HG02642 (cell line): ENCODE measurements around the gene NANOS3.
"Not testable (repeated sequence)": the region's sequence is repeated elsewhere in the genome, so short reads cannot be mapped to it uniquely, and the experiment has no call there.

Experiments used
- ATAC-seq: cut with Tn5 transposase; IDR thresholded peaks from one replicate; pipeline ENCODE4 v1.9.1; 2021; ENCODE audit warnings: mild to moderate bottlenecking; ENCODE audit not compliant: unreplicated experiment, poor library complexity

The NANOS3 gene

DNA sequence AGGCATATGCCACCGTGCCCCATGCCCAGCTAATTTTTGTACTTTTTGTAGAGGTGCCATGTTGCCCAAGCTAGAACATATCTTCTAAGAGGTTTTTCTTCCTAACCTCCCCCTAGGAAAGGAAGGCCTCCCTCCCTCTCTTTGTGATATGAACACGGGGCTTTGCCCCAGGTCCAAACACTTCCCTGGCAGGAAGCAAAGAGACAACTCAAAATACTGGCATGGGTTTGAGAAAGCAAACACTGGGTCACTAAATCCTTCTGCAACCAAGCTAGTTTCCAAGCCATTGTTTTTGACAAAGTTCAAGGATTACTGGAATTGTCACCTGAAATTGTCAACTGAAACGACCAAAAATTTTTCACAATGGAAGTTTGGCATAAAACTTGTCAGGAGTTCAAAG is 37.8 kb downstream of the NANOS3 start:
- ATAC-seq = no peak

DNA sequence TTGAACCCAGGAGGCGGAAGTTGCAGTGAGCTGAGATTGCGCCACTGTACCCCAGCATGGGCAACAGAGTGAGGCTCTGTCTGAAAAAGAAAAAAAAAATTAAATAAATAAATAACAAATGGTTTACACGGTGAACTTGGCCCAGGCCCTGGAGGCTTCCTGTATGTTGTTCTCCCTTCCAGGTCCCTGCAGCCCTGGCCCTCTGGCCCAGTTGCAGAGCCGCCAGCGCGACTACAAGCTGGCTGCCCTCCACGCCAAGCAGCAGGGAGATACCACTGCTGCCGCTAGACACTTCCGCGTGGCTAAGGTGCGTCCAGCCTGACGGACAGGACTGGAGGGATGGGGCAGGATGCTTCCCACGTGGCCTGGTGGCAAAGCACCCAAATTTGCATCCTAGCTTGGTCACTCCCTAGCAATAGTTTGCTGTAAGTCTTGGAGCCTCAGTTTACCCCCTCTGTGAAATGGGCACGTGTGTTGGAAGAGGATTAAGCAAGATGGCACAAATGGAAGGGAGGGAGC is 41.0 kb downstream of the NANOS3 start:
- no peak for ATAC-seq

DNA sequence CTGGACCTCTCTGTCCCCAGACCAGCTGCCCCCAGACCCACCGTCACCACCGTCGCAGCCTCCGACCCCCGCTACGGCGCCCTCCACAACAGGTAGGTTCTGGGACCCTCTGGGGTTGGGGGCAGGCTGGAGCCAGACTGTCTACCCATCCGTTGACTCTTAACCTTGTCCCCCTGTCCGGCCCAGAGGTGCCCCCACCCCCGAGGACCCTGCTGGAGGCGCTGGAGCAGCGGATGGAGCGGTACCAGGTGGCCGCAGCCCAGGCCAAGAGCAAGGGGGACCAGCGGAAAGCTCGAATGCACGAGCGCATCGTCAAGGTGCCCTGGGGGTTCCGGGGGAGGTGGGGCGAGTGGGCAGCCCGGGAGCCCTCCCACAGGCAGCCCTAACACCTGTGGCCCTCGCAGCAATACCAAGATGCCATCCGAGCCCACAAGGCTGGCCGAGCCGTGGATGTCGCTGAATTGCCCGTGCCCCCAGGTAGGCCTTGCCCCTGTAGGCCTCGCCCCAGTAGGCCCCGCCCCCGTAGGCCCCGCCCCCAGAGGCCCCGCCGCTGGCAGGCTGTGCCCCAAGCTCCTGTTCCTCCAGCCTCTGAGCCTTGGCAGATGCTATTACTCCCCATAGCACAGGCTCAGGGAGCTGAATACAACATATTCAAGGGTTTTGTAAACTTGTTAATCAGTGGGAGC is 41.9 kb downstream of the NANOS3 start:
- ATAC-seq = no peak

DNA sequence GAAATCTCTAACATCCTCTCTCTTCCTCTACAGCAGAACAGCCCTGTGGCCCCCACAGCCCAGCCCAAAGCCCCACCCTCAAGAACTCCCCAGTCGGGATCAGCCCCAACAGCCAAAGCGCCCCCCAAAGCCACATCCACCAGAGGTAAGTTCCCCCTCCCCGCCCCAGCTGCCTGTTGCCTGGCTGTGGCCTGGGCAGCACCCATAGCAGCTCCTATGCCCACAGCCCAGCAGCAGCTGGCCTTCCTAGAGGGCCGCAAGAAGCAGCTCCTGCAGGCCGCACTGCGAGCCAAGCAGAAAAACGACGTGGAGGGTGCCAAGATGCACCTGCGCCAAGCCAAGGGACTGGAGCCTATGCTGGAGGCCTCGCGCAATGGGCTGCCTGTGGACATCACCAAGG is 43.6 kb downstream of the NANOS3 start:
- ATAC-seq = no peak

DNA sequence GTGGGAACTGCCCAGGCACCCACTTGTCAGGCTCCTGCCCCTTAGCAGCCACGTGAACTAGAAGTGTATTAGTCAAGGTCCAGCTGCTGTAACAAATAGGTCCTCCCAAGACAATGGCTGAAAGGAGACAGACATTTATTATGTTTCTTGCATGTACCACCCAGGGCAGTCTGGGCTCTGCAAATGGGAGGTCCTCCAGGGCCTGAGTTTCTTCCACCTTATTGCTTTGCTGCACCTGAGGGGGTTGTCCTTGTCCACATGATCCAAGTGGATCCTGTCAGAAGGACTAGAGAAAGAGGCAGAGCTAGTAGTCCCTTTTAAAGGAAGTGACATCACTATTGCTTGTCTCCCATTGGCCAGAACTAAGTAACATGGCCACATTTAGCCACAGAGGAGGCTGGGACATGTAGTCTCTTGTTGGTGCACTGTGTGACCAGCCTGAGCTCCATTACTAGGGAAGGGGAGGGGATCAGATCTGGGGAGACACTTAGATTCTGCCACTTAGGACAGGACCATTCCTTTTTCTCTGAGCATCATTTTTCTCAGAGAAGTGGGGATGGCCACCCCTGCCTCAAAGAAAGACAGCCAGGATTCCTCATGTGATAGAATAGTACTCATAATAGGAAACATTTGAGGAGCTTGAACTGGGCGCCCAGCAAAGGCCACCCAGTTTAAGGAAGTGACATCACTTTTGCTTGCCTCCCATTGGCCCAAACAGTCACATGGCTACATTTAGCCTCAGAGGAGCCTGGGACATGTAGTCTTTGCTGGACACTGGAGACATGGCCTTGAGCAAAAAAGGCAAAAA is 44.2 kb downstream of the NANOS3 start:
- ATAC-seq = no peak

DNA sequence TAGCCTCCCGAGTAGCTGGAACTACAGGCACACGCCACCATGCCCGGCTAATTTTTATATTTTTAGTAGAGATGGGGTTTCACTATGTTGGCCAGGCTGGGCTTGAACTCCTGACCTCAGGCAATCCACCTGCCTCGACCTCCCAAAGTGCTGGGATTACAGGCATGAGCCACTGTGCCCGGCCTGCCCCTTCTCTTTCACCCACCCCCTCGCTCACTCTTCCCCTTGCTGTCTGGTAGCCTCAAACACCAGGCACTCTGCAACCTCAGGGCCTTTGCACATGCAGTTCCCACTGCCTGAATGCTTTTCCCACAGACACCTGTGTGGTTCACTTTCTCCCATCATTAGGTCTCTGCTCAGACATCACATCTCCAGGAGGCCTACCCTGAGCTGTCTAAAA is 45.2 kb downstream of the NANOS3 start:
- ATAC-seq = not testable (repeated sequence)

DNA sequence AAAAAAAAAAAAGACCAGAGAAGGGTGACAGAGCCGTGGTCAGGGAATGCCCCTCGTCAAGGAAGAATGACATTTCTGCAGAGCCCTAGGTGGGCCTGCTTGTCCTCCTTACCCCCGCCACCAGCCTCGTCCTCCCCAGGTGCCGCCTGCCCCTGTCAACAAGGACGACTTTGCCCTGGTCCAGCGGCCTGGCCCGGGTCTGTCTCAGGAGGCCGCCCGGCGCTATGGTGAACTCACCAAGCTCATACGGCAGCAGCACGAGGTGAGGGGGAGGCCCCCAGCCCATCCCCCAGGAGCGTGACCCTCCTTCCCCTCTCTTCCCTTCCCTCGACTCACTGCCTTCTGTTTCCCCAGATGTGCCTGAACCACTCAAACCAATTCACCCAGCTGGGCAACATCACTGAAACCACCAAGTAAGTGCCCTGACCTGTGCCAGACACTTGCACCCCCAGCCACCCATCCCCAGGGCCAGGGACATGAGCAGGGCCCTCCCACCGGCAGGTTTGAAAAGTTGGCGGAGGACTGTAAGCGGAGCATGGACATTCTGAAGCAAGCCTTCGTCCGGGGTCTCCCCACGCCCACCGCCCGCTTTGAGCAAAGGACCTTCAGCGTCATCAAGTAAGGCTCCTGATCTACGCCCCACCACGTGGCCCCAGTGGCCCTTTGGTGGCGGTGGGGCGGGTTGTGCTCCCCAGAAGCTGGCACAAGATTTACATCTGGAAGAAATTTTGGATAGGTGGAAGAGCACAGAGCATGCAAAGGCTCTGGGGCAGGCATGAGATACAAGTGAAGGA is 46.5 kb downstream of the NANOS3 start:
- ATAC-seq = no peak

DNA sequence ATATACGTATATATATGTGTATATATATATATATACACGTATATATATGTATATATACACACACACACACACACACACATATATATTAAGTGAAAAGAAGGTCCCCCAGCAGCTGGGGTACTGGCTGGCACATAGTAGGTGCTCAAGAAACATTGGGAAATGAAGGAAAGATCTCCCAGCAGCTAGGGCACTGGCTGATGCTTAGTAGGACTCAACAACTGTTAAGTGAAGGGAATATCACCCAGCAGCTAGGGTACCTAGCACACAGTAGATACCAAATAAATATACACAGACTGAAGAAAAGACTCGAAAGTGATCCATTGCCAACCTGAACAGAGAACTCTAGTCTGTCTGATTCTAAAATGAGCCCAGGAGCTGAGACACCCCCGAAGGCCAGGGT is 49.1 kb downstream of the NANOS3 start:
- ATAC-seq = no peak

DNA sequence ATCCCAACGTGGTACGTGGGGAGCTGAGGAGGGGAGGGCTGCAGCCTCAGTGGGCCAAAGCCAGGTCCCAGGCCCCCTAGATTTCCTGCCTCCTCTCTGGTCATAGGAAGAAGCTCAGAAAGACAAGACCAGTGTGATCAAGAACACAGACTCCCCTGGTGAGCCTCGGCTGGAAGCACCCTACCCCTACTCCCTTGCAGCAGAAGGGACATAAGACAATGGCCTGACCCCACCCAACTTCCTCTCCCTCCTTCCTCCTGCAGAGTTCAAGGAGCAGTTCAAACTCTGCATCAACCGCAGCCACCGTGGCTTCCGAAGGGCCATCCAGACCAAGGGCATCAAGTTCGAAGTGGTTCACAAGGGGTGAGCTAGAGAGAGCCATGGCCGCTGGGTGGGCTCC is 49.8 kb downstream of the NANOS3 start:
- ATAC-seq = no peak

DNA sequence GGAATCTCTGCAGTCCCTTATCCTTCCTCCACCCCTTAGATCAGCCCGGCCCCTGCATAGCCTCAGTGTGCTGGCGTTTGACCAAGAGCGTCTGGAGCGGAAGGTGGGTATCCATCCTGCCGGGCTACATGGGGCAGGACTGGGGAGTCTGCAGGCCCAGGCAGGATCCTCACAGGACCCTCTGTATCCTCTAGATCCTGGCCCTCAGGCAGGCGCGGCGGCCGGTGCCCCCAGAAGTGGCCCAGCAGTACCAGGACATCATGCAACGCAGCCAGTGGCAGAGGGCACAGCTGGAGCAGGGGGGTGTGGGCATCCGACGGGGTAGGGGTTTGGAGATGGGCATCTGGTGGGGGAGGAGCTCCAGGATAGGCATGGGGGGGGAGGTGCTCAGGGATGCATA is 52.4 kb downstream of the NANOS3 start:
- ATAC-seq = no peak

DNA sequence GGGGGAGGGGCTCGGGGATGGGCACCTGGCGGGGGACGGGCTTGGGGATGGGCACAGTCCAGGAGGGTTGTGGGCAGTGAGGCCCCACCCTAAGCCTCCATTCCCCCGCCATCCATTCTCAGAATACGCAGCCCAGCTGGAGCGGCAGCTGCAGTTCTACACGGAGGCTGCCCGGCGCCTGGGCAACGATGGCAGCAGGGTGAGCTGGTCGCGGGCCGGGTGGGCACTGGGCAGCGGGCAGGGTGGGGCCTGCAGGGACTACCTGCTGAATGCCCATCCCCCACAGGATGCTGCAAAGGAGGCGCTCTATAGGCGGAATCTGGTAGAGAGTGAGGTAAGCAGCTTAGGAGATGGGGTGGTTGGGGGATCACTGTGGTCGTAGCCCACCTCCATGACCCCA is 53.0 kb downstream of the NANOS3 start:
- no peak for ATAC-seq
